Neuron (in vitro differentiated cells): ENCODE measurements around the gene MAB21L4.

Experiments
- H2AFZ ChIP-seq: one replicate; pipeline ENCODE4 v1.6.1; 2013; ENCODE audit warnings: low read depth, mild to moderate bottlenecking, inconsistent platforms, low read length, moderate library complexity
- H3K27me3 ChIP-seq: one replicate; pipeline ENCODE4 v1.6.1; 2013; ENCODE audit warnings: low read length; ENCODE audit not compliant: insufficient read depth
- H3K36me3 ChIP-seq: one replicate; pipeline ENCODE4 v1.6.1; 2013; ENCODE audit warnings: low read length; ENCODE audit not compliant: insufficient read depth
- H3K4me1 ChIP-seq: one replicate; pipeline ENCODE4 v1.6.1; 2013; ENCODE audit warnings: low read length; ENCODE audit not compliant: insufficient read depth
- H3K4me3 ChIP-seq: 2 replicates; pipeline ENCODE4 v1.5.1; 2013; ENCODE audit warnings: mild to moderate bottlenecking, low read length, moderate library complexity
- H3K9me3 ChIP-seq: one replicate; pipeline ENCODE4 v1.6.1; 2013; ENCODE audit warnings: low read length

MAB21L4 gene

DNA sequence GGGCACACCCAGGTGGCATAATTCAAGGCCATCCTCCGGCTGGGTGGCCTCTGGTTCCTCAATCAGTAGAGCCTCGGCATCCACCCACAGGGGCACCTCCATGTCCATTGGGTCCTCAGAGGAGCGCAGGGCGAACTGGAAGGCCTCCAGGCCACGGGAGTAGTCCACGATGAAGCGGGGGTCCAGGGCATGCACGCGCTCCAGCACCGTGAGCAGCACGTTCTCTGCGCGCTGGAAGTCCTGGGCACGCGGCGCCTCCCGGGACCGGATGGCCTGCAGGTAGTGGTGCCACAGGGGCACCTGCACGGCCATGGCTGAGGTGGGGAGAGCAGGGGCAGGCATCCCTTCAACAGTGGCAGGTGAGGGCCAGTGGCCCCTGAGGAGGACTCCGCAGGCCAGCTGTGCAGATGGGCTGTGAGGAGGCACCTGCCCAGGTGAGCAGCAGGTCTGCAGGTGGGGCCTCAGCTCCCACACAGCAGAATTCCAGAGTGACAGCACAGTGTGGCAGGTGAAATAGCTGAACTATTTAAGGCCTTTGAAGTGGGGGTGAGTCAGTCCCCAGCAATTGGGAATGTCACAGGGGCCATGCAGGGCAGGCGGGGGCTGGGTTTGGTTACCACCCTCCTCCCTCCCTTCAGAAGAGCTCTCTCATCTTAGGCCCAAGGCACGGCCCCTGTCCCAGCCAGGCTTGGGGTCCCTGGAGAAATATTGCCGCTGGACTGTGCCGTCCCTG is at the start of gene MAB21L4:
TSS of gene MAB21L4 (minus strand) at position 501 of the 733 bp plus-strand sequence. CDS start at position 342, 159 bp downstream.
- no peak within 1 kb of the TSS for H2AFZ ChIP-seq
- peaks cover 5% of the 10 kb centered on the region for H3K9me3 ChIP-seq
- H3K36me3 ChIP-seq, result no peaks in the 10 kb centered on the region
- H3K4me1 ChIP-seq, result no peaks in the 10 kb centered on the region
- H3K4me3 ChIP-seq, result no peak within 1 kb of the TSS
- peaks cover 6% of the 10 kb centered on the region for H3K27me3 ChIP-seq

DNA sequence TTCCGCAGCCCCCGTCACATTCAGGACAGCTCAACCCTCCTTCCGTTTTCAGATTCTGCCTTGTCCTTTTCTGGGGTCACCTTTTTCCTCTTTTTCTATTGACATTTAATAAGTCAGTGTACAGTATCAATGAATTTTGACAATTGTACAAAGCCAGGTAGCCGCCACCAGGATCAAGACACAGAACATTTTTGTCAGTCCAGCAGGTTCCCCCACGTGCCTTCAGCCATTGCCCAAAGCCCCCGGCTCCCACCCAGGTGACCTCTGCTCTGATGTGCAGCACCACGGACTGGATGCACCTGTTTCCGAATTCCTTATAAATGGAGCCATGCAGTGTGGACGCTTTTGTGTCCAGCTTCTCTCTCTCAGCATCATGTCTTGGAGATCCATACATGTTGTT is 40.1 kb upstream of the MAB21L4 start:
- Histone ChIP-seq H3K27me3 (peaks cover 33% of the 10 kb centered on the region), H3K4me3 (no peak overlapping the region), H3K4me1 (no peaks in the 10 kb centered on the region), H2AFZ (no peak overlapping the region), H3K9me3 (no peaks in the 10 kb centered on the region), H3K36me3 (no peaks in the 10 kb centered on the region)

DNA sequence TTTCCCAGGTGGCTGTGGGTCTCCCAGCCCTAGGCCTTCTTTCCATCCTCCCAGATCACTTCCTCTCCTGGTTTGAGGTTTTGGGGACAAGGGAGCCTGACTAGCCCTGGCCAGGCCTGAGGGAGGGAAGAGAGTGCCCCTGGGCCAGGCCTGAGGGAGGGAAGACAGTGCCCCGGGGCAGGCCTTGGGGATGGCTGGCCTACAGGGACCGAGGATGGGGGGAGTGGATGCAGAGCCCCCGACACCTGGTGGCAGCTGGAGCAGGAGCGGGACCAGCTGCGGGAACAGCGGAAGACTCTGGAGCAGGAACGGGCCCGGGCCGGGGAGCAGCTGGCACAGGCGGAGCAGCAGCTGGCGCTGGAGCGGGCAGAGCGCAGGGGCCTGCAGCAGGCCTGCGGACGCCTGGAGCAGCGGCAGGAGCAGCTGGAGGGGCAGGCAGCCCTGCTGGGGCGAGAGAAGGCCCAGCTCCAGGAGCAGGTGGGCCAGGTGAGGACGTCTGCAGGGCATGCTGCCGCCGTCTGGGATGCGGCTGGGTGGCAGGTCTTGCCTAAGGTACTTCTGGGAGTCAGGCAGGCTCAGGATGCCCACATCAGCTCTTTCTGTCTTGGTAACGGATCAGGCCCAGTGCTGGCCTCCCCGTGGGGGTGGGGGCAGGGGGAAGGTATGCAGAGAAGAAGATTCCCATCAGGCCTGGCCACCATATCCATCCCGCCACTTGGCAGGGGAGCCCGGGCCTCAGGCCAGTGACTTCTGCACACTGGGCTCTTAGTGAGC is 39.3 kb upstream of the MAB21L4 start:
- H3K27me3 ChIP-seq, result peaks cover 41% of the 10 kb centered on the region
- no peaks in the 10 kb centered on the region for H3K36me3 ChIP-seq
- no peak overlapping the region for H2AFZ ChIP-seq
- H3K9me3 ChIP-seq, result no peaks in the 10 kb centered on the region
- no peak overlapping the region for H3K4me3 ChIP-seq
- no peaks in the 10 kb centered on the region for H3K4me1 ChIP-seq

DNA sequence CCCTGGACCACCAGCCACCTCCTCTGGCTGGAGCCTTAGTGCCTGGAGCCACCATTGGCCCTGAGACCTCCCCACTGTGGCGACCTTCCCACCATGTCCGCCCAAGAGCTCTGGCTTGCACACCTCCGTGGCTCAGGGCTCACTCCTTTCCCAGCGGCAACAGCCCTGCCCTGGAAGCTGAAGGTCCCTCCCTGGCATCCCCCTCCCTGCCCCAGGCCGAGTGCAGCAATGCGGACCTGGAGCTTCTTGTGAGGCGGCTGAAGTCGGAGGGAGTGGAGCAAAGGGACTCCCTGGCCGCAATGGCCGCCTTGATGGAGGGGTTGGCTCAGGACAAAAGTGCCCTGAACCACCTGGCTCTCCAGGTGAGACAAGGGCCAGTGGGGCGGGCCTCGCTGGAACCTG is 38.7 kb upstream of the MAB21L4 start:
- no peaks in the 10 kb centered on the region for H3K36me3 ChIP-seq
- H2AFZ ChIP-seq, result no peak overlapping the region
- H3K4me1 ChIP-seq, result no peaks in the 10 kb centered on the region
- no peaks in the 10 kb centered on the region for H3K9me3 ChIP-seq
- peaks cover 44% of the 10 kb centered on the region for H3K27me3 ChIP-seq
- H3K4me3 ChIP-seq, result no peak overlapping the region

DNA sequence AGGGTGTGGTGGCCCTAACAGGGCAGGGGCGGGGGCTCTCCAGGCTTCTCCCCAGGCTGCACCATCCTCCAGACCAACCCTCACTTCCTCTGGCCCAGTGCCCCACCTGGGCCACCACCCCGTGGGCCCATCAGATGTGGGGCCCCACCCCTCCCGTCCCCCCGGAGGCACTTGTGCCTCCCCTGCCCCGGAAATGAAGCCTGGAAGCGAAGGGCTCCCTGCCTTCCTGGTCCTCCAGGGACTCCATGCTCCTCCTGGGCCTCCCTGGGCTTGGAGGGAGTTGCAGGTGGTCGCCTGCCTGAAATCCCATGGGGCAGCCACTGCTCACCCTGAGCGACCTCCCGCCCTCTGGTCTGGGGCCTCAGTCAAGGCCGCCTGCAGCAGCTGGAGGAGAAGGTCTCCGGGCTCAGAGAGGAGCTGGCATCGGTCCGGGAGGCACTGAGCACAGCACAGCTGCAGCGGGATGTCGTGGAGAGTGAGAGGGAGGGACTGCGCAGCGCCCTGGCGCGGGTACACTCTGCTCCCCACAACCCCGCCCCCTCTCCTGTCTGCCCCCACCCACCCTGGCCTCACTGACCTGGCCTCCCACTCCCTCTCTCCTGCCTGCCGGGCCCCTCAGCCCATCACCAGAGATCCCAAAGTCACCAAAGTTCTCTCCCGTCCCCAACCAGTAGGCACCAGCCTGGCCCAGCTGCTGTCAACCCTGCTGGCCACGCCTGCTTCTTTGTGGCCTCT is 38.2 kb upstream of the MAB21L4 start:
- no peak overlapping the region for H2AFZ ChIP-seq
- H3K4me1 ChIP-seq, result no peaks in the 10 kb centered on the region
- H3K4me3 ChIP-seq, result no peak overlapping the region
- no peaks in the 10 kb centered on the region for H3K9me3 ChIP-seq
- H3K27me3 ChIP-seq, result peaks cover 48% of the 10 kb centered on the region
- no peaks in the 10 kb centered on the region for H3K36me3 ChIP-seq

DNA sequence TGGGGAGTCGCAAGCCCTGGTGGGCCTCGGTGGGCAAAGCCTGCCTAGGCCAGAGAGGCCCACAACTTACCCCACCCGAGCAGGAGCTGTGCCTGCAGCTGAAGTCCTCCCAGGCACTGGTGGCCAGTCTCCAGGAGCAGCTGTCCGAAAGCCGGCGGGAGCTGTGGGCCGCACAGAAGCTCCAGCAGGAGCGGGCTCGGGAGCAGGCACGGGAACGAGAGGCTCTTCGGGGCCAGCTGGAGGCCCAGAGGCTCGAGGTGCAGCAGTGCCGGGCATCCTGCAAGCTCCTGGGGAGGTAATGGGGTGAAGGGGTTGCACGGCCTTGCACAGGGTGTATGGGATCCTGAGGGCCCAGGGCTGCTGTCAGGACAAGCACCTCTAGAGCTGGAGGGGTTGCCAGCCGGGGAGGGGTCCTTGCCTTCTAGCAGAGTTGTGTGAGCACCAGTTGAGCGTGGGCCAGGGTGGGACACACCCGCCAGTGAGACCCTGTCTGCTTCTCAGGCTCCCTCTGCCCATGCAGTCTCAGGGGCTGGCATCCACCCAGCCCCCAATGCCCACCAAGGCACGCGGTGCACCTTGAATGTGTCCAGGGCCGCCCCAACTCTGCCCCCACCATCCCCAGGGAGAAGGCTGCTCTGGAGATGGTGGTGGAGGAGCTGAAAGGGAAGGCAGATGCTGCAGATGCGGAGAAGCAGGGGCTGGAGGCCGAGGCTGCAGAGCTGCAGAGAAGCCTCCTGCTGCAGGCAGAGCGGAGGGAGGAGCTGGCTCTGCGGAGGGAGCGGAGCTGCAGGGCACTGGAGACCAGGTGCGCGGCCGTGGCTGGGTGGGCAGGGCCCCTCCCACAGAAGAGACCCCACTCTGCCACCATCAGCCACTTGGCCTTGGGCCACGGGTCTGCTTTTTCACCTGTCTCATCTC is 37.4 kb upstream of the MAB21L4 start:
- H3K4me3 ChIP-seq, result no peak overlapping the region
- H3K9me3 ChIP-seq, result no peaks in the 10 kb centered on the region
- no peak overlapping the region for H2AFZ ChIP-seq
- peaks cover 56% of the 10 kb centered on the region for H3K27me3 ChIP-seq
- no peaks in the 10 kb centered on the region for H3K4me1 ChIP-seq
- no peaks in the 10 kb centered on the region for H3K36me3 ChIP-seq

DNA sequence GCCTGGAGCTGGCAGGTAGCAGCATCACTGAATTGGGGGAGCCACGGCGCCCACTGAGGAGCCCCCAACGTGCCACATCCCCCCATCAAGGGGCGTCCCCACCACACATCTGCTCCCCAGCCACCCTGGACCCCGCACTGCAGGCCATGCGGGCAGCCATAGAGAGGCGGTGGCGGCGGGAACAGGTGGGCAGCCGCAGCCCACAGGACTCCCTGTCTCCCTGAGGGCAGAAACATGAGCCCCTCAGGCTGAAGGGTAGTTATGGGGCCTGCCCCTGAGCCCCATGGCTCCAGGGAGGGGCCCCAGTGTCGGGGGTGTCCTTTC is 36.7 kb upstream of the MAB21L4 start:
- H3K4me1 ChIP-seq, result no peaks in the 10 kb centered on the region
- H3K9me3 ChIP-seq, result no peaks in the 10 kb centered on the region
- peaks cover 56% of the 10 kb centered on the region for H3K27me3 ChIP-seq
- H3K36me3 ChIP-seq, result no peaks in the 10 kb centered on the region
- no peak overlapping the region for H2AFZ ChIP-seq
- H3K4me3 ChIP-seq, result no peak overlapping the region

DNA sequence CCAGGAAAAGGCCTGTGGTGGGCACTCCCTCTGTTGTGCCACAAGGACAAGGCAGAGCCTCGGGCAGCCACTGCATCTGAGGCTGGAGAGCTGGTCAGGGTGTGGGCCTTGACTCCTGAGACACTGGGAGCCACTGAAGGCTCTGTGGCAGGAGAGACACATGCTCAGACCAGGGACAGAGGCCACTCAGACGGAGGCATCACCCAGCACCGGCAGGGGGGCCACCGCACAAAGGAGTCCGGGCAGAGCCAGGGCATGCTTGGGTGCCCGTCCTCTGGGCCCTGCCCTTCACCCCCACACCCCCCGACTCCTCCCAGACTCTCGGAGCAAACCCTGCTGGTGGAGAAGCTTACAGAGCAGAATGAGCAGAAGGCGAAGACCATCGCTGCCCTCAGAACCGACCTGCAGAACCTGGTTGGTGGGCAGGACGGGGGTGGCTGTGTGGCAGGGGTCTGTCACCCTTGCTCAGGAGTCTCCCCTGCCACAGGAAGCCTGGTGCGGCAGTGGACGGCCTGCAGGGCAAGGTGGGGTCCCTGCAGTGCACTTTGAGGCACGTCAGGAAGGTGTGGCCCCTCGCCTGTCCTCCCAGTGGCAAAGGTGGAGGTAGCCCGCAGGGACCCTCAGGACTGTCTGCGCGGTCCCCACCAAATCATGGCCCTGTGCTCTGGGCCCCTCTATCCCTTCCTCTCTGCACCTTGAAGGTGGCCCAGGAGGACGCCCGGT is 36.2 kb upstream of the MAB21L4 start:
- H3K27me3 ChIP-seq, result peaks cover 56% of the 10 kb centered on the region
- H3K9me3 ChIP-seq, result no peaks in the 10 kb centered on the region
- H3K36me3 ChIP-seq, result no peaks in the 10 kb centered on the region
- H3K4me3 ChIP-seq, result no peak overlapping the region
- no peak overlapping the region for H2AFZ ChIP-seq
- no peaks in the 10 kb centered on the region for H3K4me1 ChIP-seq

DNA sequence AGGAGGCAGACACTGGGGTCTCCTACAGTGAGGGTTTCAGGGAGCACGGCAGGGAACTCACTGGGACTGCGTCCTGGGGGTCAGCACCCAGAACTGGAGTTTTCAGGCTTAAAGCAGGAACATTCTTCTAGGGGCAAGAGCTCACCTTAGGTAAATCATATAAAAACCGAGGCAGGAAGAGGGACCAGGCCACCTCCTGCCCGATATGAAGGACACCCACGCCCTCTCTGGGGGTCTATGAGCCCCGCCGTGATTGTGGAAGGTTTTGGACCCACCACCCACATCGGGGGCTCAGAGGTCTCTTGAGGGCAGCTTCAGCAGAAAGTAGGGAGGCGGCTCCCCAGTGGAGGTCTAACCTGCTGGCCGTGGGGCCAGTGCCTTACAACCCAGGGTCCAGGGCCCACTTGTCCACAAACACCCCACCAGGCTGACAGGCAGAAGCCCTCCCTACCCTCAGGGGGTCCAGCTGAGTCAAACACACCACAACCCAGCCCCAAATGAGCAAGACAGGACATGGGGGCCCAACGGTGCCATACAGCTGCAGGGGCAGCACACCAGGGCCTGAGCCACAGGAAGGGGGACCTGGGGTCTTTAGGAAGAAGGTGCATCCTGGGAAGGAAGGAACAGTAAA is 35.5 kb upstream of the MAB21L4 start:
- Histone ChIP-seq H3K27me3 (peaks cover 57% of the 10 kb centered on the region), H3K36me3 (no peaks in the 10 kb centered on the region), H3K4me3 (no peak overlapping the region), H3K4me1 (no peaks in the 10 kb centered on the region), H2AFZ (no peak overlapping the region), H3K9me3 (no peaks in the 10 kb centered on the region)

DNA sequence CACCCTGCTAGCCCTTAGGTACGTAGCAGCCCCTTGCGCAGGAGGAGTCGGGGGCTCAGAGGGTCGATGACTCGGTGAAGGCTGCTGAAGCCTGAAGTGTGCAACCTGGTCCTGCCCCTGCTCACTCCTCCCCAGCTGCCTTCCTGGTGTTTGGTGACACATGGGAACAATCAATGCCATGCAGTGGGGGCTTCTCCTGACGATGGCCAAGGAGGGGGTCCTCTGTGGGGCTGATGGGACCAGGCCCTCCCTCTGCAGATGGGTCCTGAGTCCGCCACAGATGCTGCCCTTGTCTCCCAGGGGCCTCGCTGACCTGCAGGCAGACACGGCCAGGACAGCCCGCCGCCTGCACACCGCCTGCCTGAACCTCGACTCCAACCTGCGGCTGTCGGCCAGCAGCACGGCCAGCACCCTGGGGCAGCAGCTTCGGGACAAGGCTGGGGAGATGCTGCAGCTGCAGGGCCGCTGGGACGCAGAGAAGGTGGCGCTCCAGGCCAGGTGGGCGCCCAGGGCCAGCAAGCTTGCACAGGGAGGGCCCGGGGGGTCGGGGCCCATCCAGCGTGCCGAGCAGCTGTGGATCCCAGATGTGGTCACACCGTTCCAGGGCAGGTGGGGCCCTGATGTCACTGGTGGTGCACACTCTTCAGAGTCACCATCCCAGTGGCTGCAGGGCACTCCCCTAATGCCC is 34.8 kb upstream of the MAB21L4 start:
- Histone ChIP-seq H3K27me3 (peaks cover 64% of the 10 kb centered on the region), H3K36me3 (no peaks in the 10 kb centered on the region), H3K9me3 (no peaks in the 10 kb centered on the region), H2AFZ (no peak overlapping the region), H3K4me3 (no peak overlapping the region), H3K4me1 (no peaks in the 10 kb centered on the region)

DNA sequence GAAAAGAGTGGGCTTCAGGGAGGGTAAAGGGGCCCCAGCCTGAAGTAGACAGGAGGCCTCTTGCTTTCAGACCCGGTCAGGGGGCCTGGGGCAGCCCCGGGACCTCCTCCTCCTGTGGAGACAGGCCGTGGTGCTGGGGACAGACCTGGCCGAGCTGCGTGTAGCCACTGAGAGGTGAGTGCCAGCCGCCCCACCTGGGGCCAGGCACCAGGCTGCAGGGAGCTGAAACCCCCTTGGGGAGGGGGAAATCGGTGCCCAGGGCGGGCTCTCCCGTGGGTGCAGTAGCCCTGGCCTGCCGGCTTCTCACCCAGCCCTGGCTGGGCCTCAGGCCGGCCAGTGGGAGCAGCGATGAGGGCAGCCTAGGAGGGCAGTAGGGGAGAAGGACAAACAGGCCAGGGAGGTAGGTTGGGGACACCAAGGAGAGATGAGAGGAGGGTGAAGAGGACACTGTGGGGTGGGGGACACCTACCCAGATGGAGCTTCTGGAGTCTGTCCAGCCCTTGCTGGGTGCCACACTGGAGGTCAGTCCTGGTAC is 34.2 kb upstream of the MAB21L4 start:
- Histone ChIP-seq H3K27me3 (peaks cover 66% of the 10 kb centered on the region), H2AFZ (no peak overlapping the region), H3K4me3 (no peak overlapping the region), H3K4me1 (no peaks in the 10 kb centered on the region), H3K9me3 (no peaks in the 10 kb centered on the region), H3K36me3 (no peaks in the 10 kb centered on the region)
